HL-60 (cell line): ENCODE results near the gene TRIM44.

ENCODE experiments used
- DNase-seq, 2 experiments: peaks; one replicate each; pipeline ENCODE4 v3.0.0-alpha.2; 2010 to 2020; ENCODE audit warnings: low read depth in 1 of 2, low spot score in 1 of 2
- H3K27ac ChIP-seq: fragments of 250-450 bp; sonication (Bioruptor Pico); replicated peaks from 2 replicates; pipeline ENCODE4 v1.5.1; 2020; ENCODE audit warnings: mild to moderate bottlenecking, moderate library complexity
- H3K27me3 ChIP-seq: fragments of 250-450 bp; sonication (Bioruptor Pico); 2 replicates; pipeline ENCODE4 v1.5.1; 2021; ENCODE audit warnings: mild to moderate bottlenecking, moderate library complexity; ENCODE audit not compliant: insufficient read depth, poor library complexity, severe bottlenecking
- H3K4me3 ChIP-seq: replicated peaks from 2 replicates; pipeline ENCODE4 v1.5.1; 2011; ENCODE audit warnings: mild to moderate bottlenecking, control low read depth, low read length; ENCODE audit not compliant: insufficient read depth
- CTCF ChIP-seq: IDR thresholded peaks from one replicate; pipeline ENCODE4 v1.5.1; 2011; ENCODE audit warnings: low read length, control low read depth, inconsistent platforms; ENCODE audit not compliant: insufficient read depth
- GABPA ChIP-seq: IDR thresholded peaks from 2 replicates; pipeline ENCODE4 v1.6.1; 2012; ENCODE audit warnings: low read depth
- POLR2AphosphoS5 ChIP-seq: IDR thresholded peaks from 2 replicates; pipeline ENCODE4 v1.6.1; 2012; ENCODE audit warnings: low read depth
- REST ChIP-seq: IDR thresholded peaks from 2 replicates; pipeline ENCODE4 v1.6.1; 2012; ENCODE audit warnings: low read depth; ENCODE audit not compliant: insufficient replicate concordance
- SPI1 ChIP-seq: IDR thresholded peaks from 2 replicates; pipeline ENCODE4 v1.6.1; 2012; ENCODE audit warnings: low read depth, mild to moderate bottlenecking, borderline replicate concordance

Gene TRIM44

GRCh38 chr11:35676611-35676965 lies 14.0 kb downstream of the TRIM44 start:
- no peaks in the 10 kb centered on the region for H3K27me3 ChIP-seq
- TF ChIP-seq POLR2AphosphoS5 (no peak), GABPA (no peak), SPI1 (no peak), CTCF (no peak), REST (no peak)
- H3K4me3 ChIP-seq, result no peak overlapping the region
- no peak for DNase-seq
- no peak overlapping the region for H3K27ac ChIP-seq

GRCh38 chr11:35677904-35678303 lies 15.3 kb downstream of the TRIM44 start:
- H3K4me3 ChIP-seq, result no peak overlapping the region
- TF ChIP-seq GABPA (no peak), POLR2AphosphoS5 (no peak)
- no peaks in the 10 kb centered on the region for H3K27me3 ChIP-seq
- H3K27ac ChIP-seq, result no peak overlapping the region
- DNase-seq, result no peak

- TF ChIP-seq SPI1 (no peak), POLR2AphosphoS5 (no peak), REST (no peak), GABPA (no peak), CTCF (no peak)
These were observed 15.9 kb downstream of the TRIM44 start for GRCh38 chr11:35678471-35678870.

GRCh38 chr11:35678975-35679374 lies 16.4 kb downstream of the TRIM44 start:
- no peak overlapping the region for H3K4me3 ChIP-seq
- no peak overlapping the region for H3K27ac ChIP-seq
- DNase-seq, result no peak
- H3K27me3 ChIP-seq, result no peaks in the 10 kb centered on the region
- TF ChIP-seq POLR2AphosphoS5 (no peak), CTCF (no peak), GABPA (no peak), REST (no peak)

More at GRCh38 chr11:35678471-35678870, 15.9 kb downstream of the TRIM44 start:
- Histone ChIP-seq H3K27me3 (no peaks in the 10 kb centered on the region), H3K4me3 (no peak overlapping the region), H3K27ac (no peak overlapping the region)
- DNase-seq, result no peak
